ENCODE data around the gene TSHZ3. TPM values are rescaled to one million over a fixed set of nuclear protein-coding genes. Genes with fewer than 3 reads are reported as not detected.

TSHZ3 gene
- total RNA-seq, 1 experiment from 2014 or later: 3.2 TPM

GRCh38 chr19:31272583-31273106 lies 76.6 kb downstream of the TSHZ3 start:
- no peak overlapping the region for H3K4ac ChIP-seq (ENCODE audit: low read depth, low read length)
- no peaks in the 10 kb centered on the region for H4K20me1 ChIP-seq (ENCODE audit: control insufficient read depth, insufficient read depth, insufficient read length)

More at GRCh38 chr19:31272583-31273106, 76.6 kb downstream of the TSHZ3 start:
- no peaks in the 10 kb centered on the region for H3K9me3 Mint-ChIP-seq
- no peak overlapping the region for H3K4me3 Mint-ChIP-seq
- H3K9me3 ChIP-seq (ENCODE audit: control insufficient read depth, low read depth, low read length): no peaks in the 10 kb centered on the region
- H3K27ac ChIP-seq (ENCODE audit: insufficient read length, low read depth, low read length): no peak overlapping the region
- no peaks in the 10 kb centered on the region for H3K79me1 ChIP-seq (ENCODE audit: insufficient read depth, low read depth, low read length, poor library complexity, severe bottlenecking)
- H3K14ac ChIP-seq (ENCODE audit: insufficient read depth, low read length): no peak overlapping the region
- no peak overlapping the region for H4K91ac ChIP-seq (ENCODE audit: insufficient read length, low read depth, low read length)
- H2AFZ ChIP-seq (ENCODE audit: low read length): no peak overlapping the region
- H3K27me3 Mint-ChIP-seq (ENCODE audit: low read depth): no peaks in the 10 kb centered on the region
- H4K5ac ChIP-seq (ENCODE audit: insufficient read length, low read depth, low read length): no peak overlapping the region
- H2BK15ac ChIP-seq (ENCODE audit: low read depth, low read length): no peak overlapping the region
- no peak overlapping the region for H3K18ac ChIP-seq (ENCODE audit: insufficient read length, low read depth, low read length)
- H2BK5ac ChIP-seq (ENCODE audit: insufficient read length, low read length): no peak overlapping the region
- no peaks in the 10 kb centered on the region for H3K27me3 ChIP-seq (ENCODE audit: insufficient read depth, low read length)
- TF ChIP-seq CTCF (conservative IDR thresholded peaks at IDR 0.05): no peak
- no peak overlapping the region for H3K9ac ChIP-seq (ENCODE audit: extremely low read depth, insufficient read length, low read length)
- no peaks in the 10 kb centered on the region for H3K79me2 ChIP-seq (ENCODE audit: insufficient read depth, low read length)
- H2BK12ac ChIP-seq (ENCODE audit: insufficient read length, low read depth, low read length): no peak overlapping the region
- H3K4me1 Mint-ChIP-seq: peaks cover 6 to 18% of the 10 kb centered on the region in 2 experiments
- no peaks in the 10 kb centered on the region for H3K23me2 ChIP-seq (ENCODE audit: insufficient read length, low read depth, low read length, poor library complexity, severe bottlenecking)
- H3K4me2 ChIP-seq (ENCODE audit: insufficient read depth, insufficient read length, low read length): no peak overlapping the region
- no peak overlapping the region for H3T11ph ChIP-seq (ENCODE audit: low read length)
- H3K4me1 ChIP-seq (ENCODE audit: insufficient read depth, low read length): no peaks in the 10 kb centered on the region
- DNase-seq: no peak
- no peak overlapping the region for H3K23ac ChIP-seq (ENCODE audit: insufficient read length, low read depth, low read length)
- no peak overlapping the region; a peak in 1 of 7 replicates for H3K27ac Mint-ChIP-seq
- H3K56ac ChIP-seq (ENCODE audit: insufficient read length, low read depth, low read length): no peak overlapping the region
- H3K36me3 Mint-ChIP-seq (ENCODE audit: insufficient read depth in 1 of 3, low read depth in 3 of 3): peaks cover 0 to 5% (median 0%) of the 10 kb centered on the region in 3 experiments; a peak in 2 of 7 replicates
- no peak overlapping the region for H2BK120ac ChIP-seq (ENCODE audit: low read depth, low read length, poor library complexity, severe bottlenecking)
- no CpG with 5 or more reads among the region's 15 CpGs for WGBS (ENCODE audit: extremely low coverage, insufficient read length, low lambda C conversion rate)
- H4K8ac ChIP-seq (replicated peaks; ENCODE audit: insufficient read length, low read depth, low read length): no peak overlapping the region
- no peak overlapping the region for H2BK20ac ChIP-seq (ENCODE audit: low read depth, low read length, poor library complexity, severe bottlenecking)
- H2AK5ac ChIP-seq (ENCODE audit: insufficient read length, low read length): no peak overlapping the region
